HG02623 (cell line): ENCODE measurements around the gene EFL1.

Experiments used
- ATAC-seq: cut with Tn5 transposase; IDR thresholded peaks from one replicate; pipeline ENCODE4 v1.9.1; 2021; ENCODE audit warnings: moderate library complexity; ENCODE audit not compliant: unreplicated experiment

Gene EFL1

DNA sequence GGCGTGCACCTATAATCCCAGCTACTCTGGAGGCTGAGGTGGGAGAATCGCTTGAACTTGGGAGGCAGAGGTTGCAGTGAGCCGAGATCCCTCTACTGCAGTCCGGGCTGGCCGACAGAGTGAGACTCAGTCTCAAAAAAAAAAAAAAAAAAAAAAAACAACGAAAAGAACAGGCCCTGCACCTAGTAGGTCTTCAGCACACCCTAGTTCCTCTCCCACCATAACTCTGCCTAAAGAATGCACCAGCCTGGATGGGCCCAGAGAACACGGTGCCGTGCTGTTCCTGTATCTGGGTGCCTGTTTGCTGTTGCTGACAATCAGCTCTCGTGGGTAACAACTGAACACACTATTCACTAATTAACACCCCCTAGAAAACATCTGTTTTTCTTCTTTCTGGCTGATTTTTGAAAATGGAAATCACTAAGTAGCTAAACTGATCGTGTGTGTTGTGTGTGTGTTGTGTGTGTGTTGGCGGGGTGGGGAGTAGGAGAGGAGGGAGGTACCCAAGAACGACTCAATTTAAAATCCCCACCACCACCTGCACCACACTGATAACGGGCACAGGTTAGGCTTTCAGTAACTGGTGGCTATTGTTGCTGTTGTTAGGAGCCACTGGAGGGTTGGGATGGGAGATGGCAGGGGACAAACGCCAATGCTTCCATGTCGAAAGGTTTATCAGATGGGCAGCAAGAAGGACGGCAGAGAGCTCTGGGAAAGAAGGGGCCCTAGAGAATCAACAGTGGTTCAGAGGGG lies 176.1 kb downstream of the EFL1 start:
- ATAC-seq = no peak

DNA sequence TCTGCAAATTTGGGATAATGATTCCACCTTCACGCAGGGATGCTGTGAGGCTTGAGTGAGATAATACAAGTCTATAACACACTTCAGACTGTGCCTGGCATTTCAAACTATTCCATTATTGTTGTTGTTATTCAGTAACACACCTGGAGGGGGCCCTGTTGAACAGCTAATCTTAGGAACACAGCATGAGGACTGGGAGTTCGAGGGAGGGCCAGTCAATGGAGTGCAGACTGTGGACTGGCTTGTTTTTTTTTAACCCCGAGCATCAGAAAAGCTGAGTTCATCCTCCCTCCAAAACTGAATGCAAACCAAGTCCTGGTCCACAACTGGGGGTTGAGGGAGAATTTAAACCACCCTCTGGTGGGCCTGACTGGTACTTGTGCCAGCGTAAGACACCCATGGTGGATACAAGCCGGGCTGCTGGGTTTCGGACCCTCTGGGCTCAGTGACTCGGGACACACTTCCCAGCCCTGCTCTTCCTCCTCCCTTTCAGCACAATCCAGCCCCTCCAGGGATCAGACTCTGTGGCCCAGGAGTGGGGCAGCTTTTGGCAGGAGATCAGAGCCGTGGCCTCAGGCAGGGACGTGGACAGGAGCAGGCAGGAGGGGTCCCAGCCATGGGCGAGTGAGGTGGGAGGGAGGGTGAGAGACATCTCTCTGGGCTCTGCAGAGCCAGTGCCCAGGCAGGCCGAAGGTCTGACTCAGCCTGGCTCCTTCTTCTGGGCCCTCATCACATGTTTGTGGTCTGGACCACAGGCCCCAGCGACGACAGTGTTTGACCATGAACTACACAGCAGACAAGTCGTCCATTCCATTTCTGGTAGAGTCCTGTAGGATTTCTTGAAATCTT lies 180.4 kb downstream of the EFL1 start:
- no peak for ATAC-seq

DNA sequence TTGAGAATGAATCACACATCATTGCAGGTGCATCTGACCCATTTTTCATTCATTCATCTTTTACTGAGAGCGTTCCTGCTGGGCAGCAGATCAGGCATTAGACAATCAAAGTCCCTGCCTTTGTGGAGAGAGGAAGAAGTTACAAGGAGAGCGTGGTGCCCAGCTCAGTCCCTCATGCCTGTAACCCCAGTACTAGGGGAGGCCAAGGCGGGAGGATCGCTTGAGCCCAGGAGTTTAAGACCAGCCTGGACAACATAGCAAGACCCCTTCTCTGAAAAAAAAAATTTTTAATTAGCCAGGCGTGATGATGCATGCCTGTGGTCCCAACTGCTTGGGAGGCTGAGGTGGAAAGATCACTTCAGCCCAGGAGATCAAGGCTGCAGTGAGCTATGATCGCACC lies 181.8 kb downstream of the EFL1 start:
- ATAC-seq = no peak
